CD14-positive monocyte (primary cell): Measurements from ENCODE around the gene RBM22. TPM values are rescaled to one million over a fixed set of nuclear protein-coding genes. Genes with fewer than 3 reads are reported as not detected.

Experiments used
- DNase-seq, 3 donors: peaks; one replicate each; pipeline ENCODE4 v3.0.0-alpha.2; 2011 to 2022
- H2AFZ ChIP-seq: 2 replicates; pipeline ENCODE4 v1.6.0; 2012; ENCODE audit warnings: mild to moderate bottlenecking, low read depth, low read length, inconsistent platforms; ENCODE audit not compliant: insufficient read depth, poor library complexity, severe bottlenecking
- H3K27ac ChIP-seq, 2 donors: 1 replicate in 1 of 2; 2 replicates in 1 of 2; pipeline ENCODE4 v1.5.1; 2012 to 2013; ENCODE audit warnings: low read length in 2 of 2, control low read depth in 1 of 2, inconsistent platforms in 1 of 2, low read depth in 1 of 2, mild to moderate bottlenecking in 1 of 2
- H3K27me3 ChIP-seq, 2 donors: one replicate each; pipeline versions ENCODE4 v1.6.0 to v1.6.1; 2011 to 2013; ENCODE audit warnings: low read length in 2 of 2; ENCODE audit not compliant: control insufficient read depth in 2 of 2, insufficient read depth in 2 of 2
- H3K36me3 ChIP-seq, 2 donors: replicated peaks in 1 of 2; 1 replicate in 1 of 2; 2 replicates in 1 of 2; pipeline versions ENCODE4 v1.5.1 to v1.6.1; 2012 to 2013; ENCODE audit warnings: low read length in 2 of 2, control low read depth in 1 of 2, inconsistent platforms in 1 of 2, mild to moderate bottlenecking in 1 of 2; ENCODE audit not compliant: insufficient read depth in 2 of 2, control insufficient read depth in 1 of 2
- H3K4me1 ChIP-seq, 2 donors: 1 replicate in 1 of 2; 2 replicates in 1 of 2; pipeline versions ENCODE4 v1.5.1 to v1.6.1; 2012 to 2013; ENCODE audit warnings: low read length in 2 of 2, control low read depth in 1 of 2, inconsistent platforms in 1 of 2, mild to moderate bottlenecking in 1 of 2, moderate library complexity in 1 of 2; ENCODE audit not compliant: insufficient read depth in 2 of 2, control insufficient read depth in 1 of 2
- H3K4me2 ChIP-seq: replicated peaks from 2 replicates; pipeline ENCODE3; 2012; ENCODE audit warnings: low read length, moderate library complexity, mild to moderate bottlenecking; ENCODE audit not compliant: poor library complexity, severe bottlenecking; ENCODE audit errors: extremely low read depth
- H3K4me3 ChIP-seq, 3 experiments: fragments of 200-600 bp in 1 of 3; sonication (generic) in 1 of 3; replicated peaks in 1 of 3; 1 replicate in 2 of 3; 2 replicates in 1 of 3; pipeline ENCODE4 v1.5.1; 2011 to 2013; ENCODE audit warnings: low read length in 3 of 3, mild to moderate bottlenecking in 3 of 3, control low read depth in 2 of 3, low read depth in 2 of 3, inconsistent platforms in 1 of 3, moderate library complexity in 1 of 3
- H3K79me2 ChIP-seq: 2 replicates; pipeline ENCODE4 v1.6.0; 2012; ENCODE audit warnings: mild to moderate bottlenecking, control low read depth, inconsistent platforms, low read length, moderate library complexity; ENCODE audit not compliant: insufficient read depth
- H3K9ac ChIP-seq: 2 replicates; pipeline ENCODE4 v1.6.0; 2017; ENCODE audit warnings: low read length, mild to moderate bottlenecking; ENCODE audit not compliant: insufficient read depth, poor library complexity, severe bottlenecking
- H3K9me3 ChIP-seq, 2 donors: replicated peaks in 1 of 2; 1 replicate in 1 of 2; 2 replicates in 1 of 2; pipeline versions ENCODE4 v1.5.1 to v1.6.1; 2012 to 2013; ENCODE audit warnings: low read length in 2 of 2, control low read depth in 1 of 2; ENCODE audit not compliant: control insufficient read depth in 1 of 2, insufficient read depth in 1 of 2
- H4K20me1 ChIP-seq: 2 replicates; pipeline ENCODE4 v1.6.0; 2012; ENCODE audit warnings: mild to moderate bottlenecking, low read length, control low read depth, moderate library complexity; ENCODE audit not compliant: insufficient read depth
- H3K27ac Mint-ChIP-seq, 7 donors: one replicate each; pipeline ENCODE4 v1.8.0; 2020; ENCODE audit warnings: mild to moderate bottlenecking in 7 of 7, mixed read lengths in 7 of 7, moderate library complexity in 6 of 7, inconsistent platforms in 2 of 7
- H3K27me3 Mint-ChIP-seq, 3 donors: one replicate each; pipeline ENCODE4 v1.8.0; 2021 to 2022; ENCODE audit warnings: low read depth in 3 of 3, mild to moderate bottlenecking in 3 of 3, mixed read lengths in 3 of 3, moderate library complexity in 3 of 3, inconsistent platforms in 1 of 3
- H3K36me3 Mint-ChIP-seq, 2 donors: one replicate each; pipeline ENCODE4 v1.8.0; 2020; ENCODE audit warnings: mixed read lengths in 2 of 2, inconsistent platforms in 1 of 2, mild to moderate bottlenecking in 1 of 2
- H3K4me1 Mint-ChIP-seq: one replicate; pipeline ENCODE4 v1.8.0; 2020; ENCODE audit warnings: mild to moderate bottlenecking, mixed read lengths
- H3K4me3 Mint-ChIP-seq, 2 donors: one replicate each; pipeline ENCODE4 v1.8.0; 2020; ENCODE audit warnings: mild to moderate bottlenecking in 2 of 2, mixed read lengths in 2 of 2, moderate library complexity in 1 of 2
- H3K9me3 Mint-ChIP-seq, 7 donors: one replicate each; pipeline ENCODE4 v1.8.0; 2020 to 2022; ENCODE audit warnings: mixed read lengths in 7 of 7, mild to moderate bottlenecking in 6 of 7, moderate library complexity in 6 of 7, inconsistent platforms in 2 of 7
- WGBS: methylation state at CpG from one replicate; pipeline ENCODE4 v1.1.5; 2013; ENCODE audit warnings: missing lambda C conversion rate; ENCODE audit not compliant: insufficient coverage; 5-methylcytosine and 5-hydroxymethylcytosine counted together
- intact Hi-C, 2 donors: fragments of 100-400 bp; cut with micrococcal nuclease; formaldehyde crosslinking; loops; one replicate each; pipeline versions ENCODE4 v1.15.0 to v1.15.1; 2023
- polyA plus RNA-seq, 3 donors: library from polyadenylated mRNA; depleted of rRNA in 1 of 3; unstranded in 2 of 3; stranded (reverse) in 1 of 3; fragments of 300-500 nt in 2 of 3; fragments of >200 nt in 1 of 3; fragmentation: Illumina TruSeq in 2 of 3; gene quantifications; 1 replicate in 2 of 3; 2 replicates in 1 of 3; pipeline ENCODE4 v1.2.3, GENCODE V29; 2012 to 2021
- TF ChIP-seq, protein P1 (sequence below): fragments of 200-600 bp; IDR thresholded peaks from one replicate; pipeline ENCODE4 v1.8.0; 2022; ENCODE audit warnings: antibody characterized with exemption, mild to moderate bottlenecking

Gene RBM22
- polyA plus RNA-seq, 3 donors: 37.9 to 68.4 (median 47.4) TPM

DNA sequence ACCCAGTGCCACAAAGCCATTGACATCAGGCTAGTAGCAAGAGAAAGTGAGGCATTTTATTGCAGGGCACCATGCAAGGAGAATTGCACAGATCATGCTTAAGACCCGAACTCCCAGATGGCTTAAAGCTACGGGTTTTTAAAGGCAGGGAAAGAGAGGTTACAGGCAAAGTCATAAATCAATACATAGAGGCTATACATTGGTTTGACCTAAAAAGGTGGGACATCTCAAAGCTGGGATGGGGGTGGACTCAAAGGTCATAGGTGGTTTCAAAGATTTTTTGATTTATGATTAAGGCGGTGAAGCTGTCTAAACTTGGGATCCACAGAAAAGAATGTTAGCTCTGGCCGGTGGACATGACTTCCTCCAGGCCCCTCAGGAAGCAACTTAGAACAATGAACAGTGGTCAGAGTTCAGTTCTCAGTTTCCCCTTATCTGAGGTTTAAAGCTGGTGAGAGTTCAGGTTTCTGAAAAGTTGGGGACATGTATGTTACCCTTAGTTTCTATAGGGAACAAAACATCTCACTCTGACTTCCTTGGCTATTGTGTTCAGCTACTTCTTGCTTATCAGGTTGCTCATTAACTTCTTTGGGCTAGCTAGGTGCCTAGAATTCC, 6.0 kb upstream of the RBM22 start:
- Histone ChIP-seq H2AFZ (no peak overlapping the region), H3K4me3 (no peak overlapping the region), H3K4me1 (no peaks in the 10 kb centered on the region), H3K4me2 (no peak overlapping the region), H3K9ac (no peak overlapping the region), H3K79me2 (no peaks in the 10 kb centered on the region), H3K27ac (no peak overlapping the region), H3K36me3 (peaks cover 41 to 51% of the 10 kb centered on the region in 2 donors), H4K20me1 (no peaks in the 10 kb centered on the region), H3K27me3 (no peaks in the 10 kb centered on the region), H3K9me3 (no peaks in the 10 kb centered on the region)
- intact Hi-C loops: loop anchor here in 1 of 2 donors (10.0 kb wide), 1 partner anchor 48 kb away; the partner anchor contains the start of gene DCTN4
- Mint-ChIP-seq H3K36me3 (peaks cover 41 to 60% of the 10 kb centered on the region in 2 donors), H3K27me3 (no peaks in the 10 kb centered on the region), H3K9me3 (no peaks in the 10 kb centered on the region), H3K4me3 (no peak overlapping the region), H3K27ac (peak overlapping the region in 1 of 7 donors; percentile 1), H3K4me1 (peaks cover 9% of the 10 kb centered on the region)
- TF ChIP-seq, protein P1, sequence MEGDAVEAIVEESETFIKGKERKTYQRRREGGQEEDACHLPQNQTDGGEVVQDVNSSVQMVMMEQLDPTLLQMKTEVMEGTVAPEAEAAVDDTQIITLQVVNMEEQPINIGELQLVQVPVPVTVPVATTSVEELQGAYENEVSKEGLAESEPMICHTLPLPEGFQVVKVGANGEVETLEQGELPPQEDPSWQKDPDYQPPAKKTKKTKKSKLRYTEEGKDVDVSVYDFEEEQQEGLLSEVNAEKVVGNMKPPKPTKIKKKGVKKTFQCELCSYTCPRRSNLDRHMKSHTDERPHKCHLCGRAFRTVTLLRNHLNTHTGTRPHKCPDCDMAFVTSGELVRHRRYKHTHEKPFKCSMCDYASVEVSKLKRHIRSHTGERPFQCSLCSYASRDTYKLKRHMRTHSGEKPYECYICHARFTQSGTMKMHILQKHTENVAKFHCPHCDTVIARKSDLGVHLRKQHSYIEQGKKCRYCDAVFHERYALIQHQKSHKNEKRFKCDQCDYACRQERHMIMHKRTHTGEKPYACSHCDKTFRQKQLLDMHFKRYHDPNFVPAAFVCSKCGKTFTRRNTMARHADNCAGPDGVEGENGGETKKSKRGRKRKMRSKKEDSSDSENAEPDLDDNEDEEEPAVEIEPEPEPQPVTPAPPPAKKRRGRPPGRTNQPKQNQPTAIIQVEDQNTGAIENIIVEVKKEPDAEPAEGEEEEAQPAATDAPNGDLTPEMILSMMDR: no peak
- WGBS: 82% methylated on average over 4 of the region's 4 CpGs
- no peak for DNase-seq

DNA sequence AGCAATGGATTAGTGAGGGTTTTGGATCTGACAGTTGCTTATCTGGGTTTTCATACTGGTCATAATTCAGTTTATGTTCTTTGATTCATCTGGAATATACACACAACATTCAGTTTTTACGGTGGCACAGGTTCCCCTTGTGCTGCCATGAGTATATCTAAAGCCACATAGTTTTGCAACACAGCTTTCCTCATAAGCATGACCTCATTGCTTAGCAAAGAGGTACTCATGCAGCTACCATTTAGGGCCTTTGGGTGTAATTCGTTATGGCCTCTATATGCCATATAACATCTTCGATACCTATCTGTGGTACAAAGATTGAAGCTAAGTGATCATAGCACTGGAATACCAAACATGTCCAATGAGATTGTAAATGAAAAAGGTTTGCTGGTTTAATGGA, 2.9 kb upstream of the RBM22 start:
- peaks cover 15 to 18% of the 10 kb centered on the region in 2 donors for H3K4me1 ChIP-seq
- Mint-ChIP-seq H3K27ac (peak overlapping the region in 2 of 7 donors; percentile 9 to 46), H3K9me3 (no peaks in the 10 kb centered on the region), H3K36me3 (peaks cover 21 to 31% of the 10 kb centered on the region in 2 donors), H3K4me3 (no peak overlapping the region), H3K27me3 (no peaks in the 10 kb centered on the region), H3K4me1 (peaks cover 10% of the 10 kb centered on the region)
- H3K4me3 ChIP-seq: no peak overlapping the region
- H3K27ac ChIP-seq: no peak overlapping the region
- intact Hi-C loops: loop anchor here in 1 of 2 donors (5.0 to 10.0 kb wide), 2 partner anchors 51 to 79 kb away; partner anchors contain the start of gene DCTN4
- H4K20me1 ChIP-seq: no peaks in the 10 kb centered on the region
- no CpG with 5 or more reads among the region's 3 CpGs for WGBS
- no peaks in the 10 kb centered on the region for H3K9me3 ChIP-seq
- DNase-seq: peak; percentile 55 to 80 (median 72)
- H3K36me3 ChIP-seq: peaks cover 10 to 26% of the 10 kb centered on the region in 2 donors
- H3K27me3 ChIP-seq: no peaks in the 10 kb centered on the region
- H3K4me2 ChIP-seq: no peak overlapping the region
- H3K9ac ChIP-seq: no peak overlapping the region
- TF ChIP-seq, protein P1: no peak
- no peak overlapping the region for H2AFZ ChIP-seq
- H3K79me2 ChIP-seq: peaks cover 22% of the 10 kb centered on the region
